Keratinocyte (primary cell): Measurements from ENCODE around the gene ABLIM1. TPM values are rescaled to one million over a fixed set of nuclear protein-coding genes. Genes with fewer than 3 reads are reported as not detected.

ENCODE experiments used
- DNase-seq: peaks from one replicate; pipeline ENCODE4 v3.0.0-alpha.2; 2011; ENCODE audit warnings: low read depth, missing footprints, low spot score
- FAIRE-seq: peaks from 2 replicates; lab custom pipeline; 2011; peaks lifted over from hg19 to GRCh38; lab: Jason Lieb, UNC
- H2AFZ ChIP-seq: 2 replicates; pipeline ENCODE4 v1.6.0; 2012; ENCODE audit warnings: low read length, control low read depth, inconsistent platforms; ENCODE audit not compliant: control insufficient read depth
- H3K27ac ChIP-seq: 2 replicates; pipeline ENCODE4 v1.5.1; 2011; ENCODE audit warnings: low read length; ENCODE audit not compliant: control insufficient read depth, insufficient read depth
- H3K27me3 ChIP-seq: 3 replicates; pipeline ENCODE4 v1.6.0; 2011; ENCODE audit warnings: low read length; ENCODE audit not compliant: control insufficient read depth, insufficient read depth; ENCODE audit errors: extremely low read depth
- H3K36me3 ChIP-seq, 2 experiments: 2 replicates in 1 of 2; 3 replicates in 1 of 2; pipeline ENCODE4 v1.5.1; 2011; ENCODE audit warnings: low read length in 2 of 2, mild to moderate bottlenecking in 1 of 2; ENCODE audit not compliant: control insufficient read depth in 2 of 2, insufficient read depth in 2 of 2; ENCODE audit errors: extremely low read depth in 1 of 2
- H3K4me1 ChIP-seq: 3 replicates; pipeline ENCODE4 v1.5.1; 2011; ENCODE audit warnings: low read length; ENCODE audit not compliant: control insufficient read depth, insufficient read depth; ENCODE audit errors: extremely low read depth
- H3K4me2 ChIP-seq: 3 replicates; pipeline ENCODE4 v1.6.0; 2011; ENCODE audit warnings: low read depth, low read length; ENCODE audit not compliant: control insufficient read depth, insufficient read depth; ENCODE audit errors: extremely low read depth
- H3K4me3 ChIP-seq, 3 experiments: fragments of 200-600 bp in 1 of 3; sonication (generic) in 1 of 3; 2 replicates in 2 of 3; 3 replicates in 1 of 3; pipeline ENCODE4 v1.5.1; 2011 to 2016; ENCODE audit warnings: low read length in 3 of 3, mild to moderate bottlenecking in 3 of 3, control low read depth in 2 of 3, inconsistent platforms in 1 of 3, low read depth in 1 of 3, mixed read lengths in 1 of 3, mixed run types in 1 of 3, moderate library complexity in 1 of 3; ENCODE audit not compliant: control insufficient read depth in 2 of 3, insufficient read depth in 2 of 3; ENCODE audit errors: extremely low read depth in 1 of 3
- H3K79me2 ChIP-seq: 2 replicates; pipeline ENCODE4 v1.6.0; 2012; ENCODE audit warnings: low read length; ENCODE audit not compliant: control insufficient read depth, insufficient read depth
- H3K9ac ChIP-seq: 3 replicates; pipeline ENCODE4 v1.6.0; 2011; ENCODE audit warnings: low read length; ENCODE audit not compliant: control insufficient read depth, insufficient read depth; ENCODE audit errors: extremely low read depth
- H3K9me1 ChIP-seq: 3 replicates; pipeline ENCODE4 v1.6.0; 2011; ENCODE audit warnings: low read length; ENCODE audit not compliant: control insufficient read depth, insufficient read depth; ENCODE audit errors: extremely low read depth
- H3K9me3 ChIP-seq: 2 replicates; pipeline ENCODE4 v1.5.1; 2012; ENCODE audit warnings: low read depth, low read length; ENCODE audit not compliant: control insufficient read depth
- H4K20me1 ChIP-seq: 3 replicates; pipeline ENCODE4 v1.6.0; 2011; ENCODE audit warnings: low read length; ENCODE audit not compliant: control insufficient read depth, insufficient read depth; ENCODE audit errors: extremely low read depth
- CTCF ChIP-seq, 3 experiments: IDR thresholded peaks in 1 of 3; conservative IDR thresholded peaks in 1 of 3; optimal IDR thresholded peaks in 1 of 3; 2 replicates in 2 of 3; 3 replicates in 1 of 3; pipeline versions ENCODE3 to v1.5.1; 2011; ENCODE audit warnings: low read length in 3 of 3, mild to moderate bottlenecking in 3 of 3, moderate library complexity in 2 of 3, control low read depth in 1 of 3, inconsistent platforms in 1 of 3; ENCODE audit not compliant: insufficient read depth in 2 of 3; ENCODE audit errors: extremely low read depth in 1 of 3
- EZH2 ChIP-seq: IDR thresholded peaks from one replicate; pipeline ENCODE4 v1.6.1; 2012; ENCODE audit warnings: inconsistent platforms, mild to moderate bottlenecking, low read length, moderate library complexity
- dilution Hi-C: fragments of 300-500 bp; cut with MboI; formaldehyde crosslinking; loops from one replicate; pipeline ENCODE4 v1.7.0; 2020; ENCODE audit warnings: low sequenced_read_pairs; ENCODE audit not compliant: extremely low pct_ligation_motif_present
- polyA plus RNA-seq, 5 experiments: library from polyadenylated mRNA; depleted of rRNA in 3 of 5; stranded (reverse) in 3 of 5; stranded (forward) in 1 of 5; unstranded in 1 of 5; fragments of >200 nt; gene quantifications; 1 replicate in 1 of 5; 2 replicates in 3 of 5; 3 replicates in 1 of 5; pipeline versions ENCODE4 v1.2.1 to v1.2.3, GENCODE V29; 2011 to 2012; ENCODE audit warnings: missing spikeins in 2 of 5, low read depth in 1 of 5, low replicate concordance in 1 of 5

ABLIM1 gene
- polyA plus RNA-seq, 1 donor (not counting 4 experiments of a cell fraction or from before 2014, with no cell fraction given) = 55.2 TPM

GRCh38 chr10:114685456-114685855, 27.4 kb upstream of the ABLIM1 start:
- Histone ChIP-seq H3K27me3 (no peaks in the 10 kb centered on the region), H3K27ac (no peak overlapping the region), H3K9me1 (no peaks in the 10 kb centered on the region), H3K9ac (no peak overlapping the region), H3K4me1 (peaks cover 50% of the 10 kb centered on the region), H3K4me2 (no peak overlapping the region), H4K20me1 (no peaks in the 10 kb centered on the region), H2AFZ (no peak overlapping the region), H3K36me3 (no peaks in the 10 kb centered on the region), H3K4me3 (no peak overlapping the region), H3K9me3 (no peaks in the 10 kb centered on the region), H3K79me2 (no peaks in the 10 kb centered on the region)
- FAIRE-seq = no peak
- no peak for TF ChIP-seq CTCF (optimal IDR thresholded peaks at IDR 0.05 in 1 of 3, IDR thresholded peaks at IDR 0.05 in 1 of 3, conservative IDR thresholded peaks at IDR 0.05 in 1 of 3; ENCODE audit: extremely low read depth in 1 of 3, insufficient read depth in 2 of 3, low read length in 3 of 3)
- dilution Hi-C loops = no loop called here
- DNase-seq = no peak

- Histone ChIP-seq H4K20me1 (no peaks in the 10 kb centered on the region), H3K27ac (peak overlapping the region; percentile 10), H3K36me3 (no peaks in the 10 kb centered on the region), H3K9ac (no peak overlapping the region), H3K4me3 (no peak overlapping the region), H3K27me3 (no peaks in the 10 kb centered on the region), H3K9me3 (no peaks in the 10 kb centered on the region), H3K79me2 (no peaks in the 10 kb centered on the region), H2AFZ (no peak overlapping the region), H3K4me2 (peak overlapping the region; percentile 94), H3K4me1 (peaks cover 50% of the 10 kb centered on the region), H3K9me1 (no peaks in the 10 kb centered on the region)
- dilution Hi-C loops = no loop called here
- DNase-seq = no peak
- TF ChIP-seq CTCF (optimal IDR thresholded peaks at IDR 0.05 in 1 of 3, IDR thresholded peaks at IDR 0.05 in 1 of 3, conservative IDR thresholded peaks at IDR 0.05 in 1 of 3; ENCODE audit: extremely low read depth in 1 of 3, insufficient read depth in 2 of 3, low read length in 3 of 3) (no peak), EZH2 (no peak)
- FAIRE-seq = peak; percentile 57
These were observed 26.7 kb upstream of the ABLIM1 start for GRCh38 chr10:114684822-114685209.
